HL-60/S4 treated with retinoic acid at 250 ng/mL for 4 days and 3 days (cell line): ENCODE data around the gene ECI1.
"Not testable (repeated sequence)": the region's sequence is repeated elsewhere in the genome, so short reads cannot be mapped to it uniquely, and the experiment has no call there.

Experiments
- in situ Hi-C: fragments of 300-500 bp; cut with MboI; formaldehyde crosslinking; loops from 2 replicates; pipeline ENCODE4 v1.7.0; 2022; ENCODE audit warnings: low sequenced_read_pairs

The ECI1 gene

DNA sequence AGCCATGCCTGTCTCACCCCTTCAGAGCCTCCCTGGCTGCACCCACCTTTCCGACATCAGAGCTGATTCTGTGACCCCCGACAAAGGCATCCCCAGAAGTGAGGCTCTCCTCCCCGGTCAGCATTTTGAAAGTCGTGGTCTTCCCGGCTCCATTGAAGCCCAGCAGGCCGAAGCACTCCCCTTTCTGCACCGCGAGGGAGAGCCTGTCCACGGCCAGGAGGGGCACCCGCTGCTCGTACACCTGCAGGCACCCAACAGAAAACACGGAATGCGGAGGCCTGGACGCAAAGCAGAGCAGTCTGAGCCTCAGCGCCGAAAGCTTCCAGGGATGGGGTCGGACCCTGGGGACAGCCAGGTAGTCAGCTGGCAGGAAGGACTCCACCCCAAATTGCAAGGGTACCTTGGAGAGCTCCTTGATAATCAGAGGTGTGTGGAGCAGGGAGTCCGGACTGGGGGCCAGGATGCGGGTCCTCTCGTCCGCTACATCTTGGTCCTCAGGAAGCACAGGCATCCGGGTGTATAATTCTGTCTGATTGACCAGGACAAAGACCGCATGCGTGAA is 29.7 kb upstream of the ECI1 start:
- in situ Hi-C loops: no loop called here

DNA sequence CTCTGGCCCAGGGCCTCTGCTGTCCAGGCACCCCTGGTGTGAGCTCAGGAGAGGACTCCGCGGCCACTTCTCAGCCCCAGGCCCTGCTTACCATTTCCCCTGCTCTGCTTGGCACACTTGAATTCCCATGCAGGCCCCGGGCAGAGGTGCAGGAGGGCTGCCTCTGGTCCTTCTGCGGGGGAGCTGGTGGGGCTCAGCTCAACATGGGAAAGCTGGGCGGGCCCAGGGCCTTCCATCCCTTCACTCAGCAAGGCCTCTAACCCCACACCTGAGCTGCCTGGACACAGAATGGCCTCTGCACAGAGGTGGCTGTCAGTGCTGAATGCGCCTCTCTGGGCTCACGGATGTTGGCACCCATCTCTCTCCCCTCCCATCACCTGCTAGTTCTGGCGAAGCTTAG is 29.1 kb upstream of the ECI1 start:
- in situ Hi-C loops: no loop called here

DNA sequence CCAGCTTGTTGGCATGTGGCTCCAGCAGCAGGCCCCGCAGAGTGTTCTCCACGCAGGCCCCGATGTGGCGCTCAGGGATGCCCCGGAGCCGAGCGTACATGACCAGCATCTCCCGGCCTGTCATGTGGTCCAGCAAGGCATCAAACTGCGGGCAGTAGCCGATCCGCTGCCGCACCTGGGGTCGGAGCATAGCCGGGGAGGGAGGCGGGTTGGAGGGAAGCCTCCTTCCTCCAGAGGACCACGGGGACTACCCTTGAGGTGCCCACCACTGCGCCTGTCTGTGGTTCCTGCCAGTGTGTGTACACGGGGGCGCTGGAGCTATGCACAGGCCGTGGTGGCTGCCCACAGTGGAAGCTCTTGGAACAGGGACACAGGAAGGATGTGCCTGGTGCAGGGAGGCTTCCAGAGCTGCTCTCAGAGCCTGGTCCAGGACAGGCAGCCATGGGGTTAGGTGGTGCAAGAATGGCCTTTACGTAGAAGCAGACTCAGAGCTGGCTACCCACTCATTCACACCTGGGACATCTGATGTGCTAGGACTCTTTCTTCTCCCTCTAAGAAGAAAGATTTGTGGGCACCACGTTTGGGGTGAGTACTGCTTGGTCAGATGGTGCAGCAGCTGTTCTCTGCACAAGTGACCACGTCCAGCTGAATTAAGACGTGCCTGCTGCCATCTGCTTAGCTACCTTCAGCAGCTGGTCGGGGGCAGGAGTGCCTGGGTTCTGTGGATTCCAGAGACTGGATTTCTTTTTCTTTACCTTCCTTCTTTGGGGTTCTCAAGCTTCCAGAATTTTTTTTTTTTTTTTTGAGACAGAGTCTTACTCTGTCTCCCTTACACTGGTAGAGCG is 27.8 kb upstream of the ECI1 start:
- in situ Hi-C loops: no loop called here

DNA sequence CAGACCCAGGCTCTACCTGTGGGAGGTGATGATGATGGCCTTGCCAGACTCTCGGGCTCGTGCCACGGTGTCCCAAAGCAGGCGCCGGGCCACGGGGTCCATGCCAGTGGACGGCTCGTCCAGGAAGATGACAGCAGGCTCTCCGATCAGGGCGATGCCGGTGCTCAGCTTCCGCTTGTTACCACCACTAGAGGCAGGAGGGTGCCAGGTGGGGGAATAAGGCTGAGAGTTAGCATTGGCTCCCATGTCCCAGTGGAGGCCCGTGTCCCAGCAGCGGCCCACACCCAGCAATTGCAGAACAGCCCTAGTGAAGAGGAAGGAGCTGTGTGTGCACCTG is 26.9 kb upstream of the ECI1 start:
- in situ Hi-C loops: no loop called here

DNA sequence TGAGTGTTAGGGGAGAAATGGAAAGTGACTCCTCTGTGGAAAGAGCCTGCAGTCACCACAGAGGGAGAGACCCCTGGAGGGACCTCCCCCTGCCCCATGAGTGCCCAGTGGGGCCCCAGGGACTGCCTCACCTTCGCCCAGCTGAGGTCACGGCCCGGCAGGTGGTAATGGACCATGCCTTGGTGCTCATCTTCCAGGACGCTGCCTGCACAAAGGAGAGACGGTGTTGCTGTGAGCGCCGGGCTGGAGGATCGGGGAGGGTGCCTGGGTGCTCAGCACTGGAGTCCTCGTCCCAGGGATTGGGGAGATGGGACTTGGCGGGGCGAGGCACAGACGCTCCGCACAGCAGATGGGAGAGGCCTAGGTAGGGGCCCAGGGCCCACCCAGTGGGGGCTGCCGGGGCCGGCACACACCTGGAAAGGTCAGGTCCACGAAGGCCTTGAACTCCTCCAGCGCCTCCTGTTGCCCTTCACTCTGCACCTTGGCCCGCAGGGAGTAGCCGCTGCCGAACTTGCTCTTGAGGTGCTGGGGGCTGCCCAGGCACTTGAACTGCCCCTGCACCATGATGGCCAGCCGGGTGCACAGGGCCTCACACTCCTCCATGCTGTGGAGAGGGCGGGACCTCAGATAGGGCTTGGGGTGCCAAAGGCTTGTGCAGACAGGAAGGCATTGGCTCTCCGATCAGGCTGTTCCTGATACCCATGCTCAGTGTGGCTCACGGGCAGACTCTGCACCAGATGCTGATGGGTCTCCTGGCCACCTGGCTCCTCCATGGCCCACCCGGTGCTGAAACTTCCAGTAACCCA is 26.3 kb upstream of the ECI1 start:
- in situ Hi-C loops: no loop called here

DNA sequence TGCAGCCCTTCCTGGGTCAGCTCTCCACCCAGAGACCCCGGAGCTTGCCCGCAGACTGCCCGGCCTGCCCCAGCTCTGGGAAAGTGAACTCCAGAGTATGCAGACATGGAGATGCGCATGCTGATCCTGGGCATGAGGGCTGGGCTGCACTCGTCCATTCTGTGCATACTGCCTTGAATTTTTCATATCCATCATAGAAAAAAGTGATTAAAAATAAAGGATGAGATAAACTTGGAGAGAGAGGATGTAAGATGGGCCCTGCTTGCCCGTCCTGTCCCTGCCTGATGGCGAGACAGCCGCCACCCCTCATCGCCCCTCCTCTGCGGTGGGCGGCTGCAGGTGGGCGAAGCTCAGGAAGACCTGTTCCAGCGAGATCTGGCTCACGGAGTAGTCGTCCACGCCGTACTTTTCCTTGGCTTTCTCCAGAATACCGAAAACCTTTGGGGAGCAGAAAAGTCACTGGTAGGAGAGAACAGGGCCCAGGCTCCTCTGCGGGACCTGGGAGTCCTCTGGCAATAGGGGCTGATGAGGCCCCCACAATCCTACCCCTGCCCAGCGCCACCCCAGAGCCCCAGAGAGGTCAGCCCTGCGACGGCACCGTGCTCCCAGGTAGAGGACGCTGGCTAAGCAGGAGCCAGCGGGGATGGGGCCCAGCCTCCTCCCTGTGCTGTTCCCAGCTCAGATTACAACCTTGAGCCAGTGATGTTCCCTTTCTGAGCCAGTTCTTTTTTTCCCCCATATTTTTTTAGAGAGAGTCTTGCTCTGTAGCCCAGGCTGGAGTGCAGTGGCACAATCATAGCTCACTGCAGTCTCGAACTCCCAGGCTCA is 25.2 kb upstream of the ECI1 start:
- in situ Hi-C loops: no loop called here

DNA sequence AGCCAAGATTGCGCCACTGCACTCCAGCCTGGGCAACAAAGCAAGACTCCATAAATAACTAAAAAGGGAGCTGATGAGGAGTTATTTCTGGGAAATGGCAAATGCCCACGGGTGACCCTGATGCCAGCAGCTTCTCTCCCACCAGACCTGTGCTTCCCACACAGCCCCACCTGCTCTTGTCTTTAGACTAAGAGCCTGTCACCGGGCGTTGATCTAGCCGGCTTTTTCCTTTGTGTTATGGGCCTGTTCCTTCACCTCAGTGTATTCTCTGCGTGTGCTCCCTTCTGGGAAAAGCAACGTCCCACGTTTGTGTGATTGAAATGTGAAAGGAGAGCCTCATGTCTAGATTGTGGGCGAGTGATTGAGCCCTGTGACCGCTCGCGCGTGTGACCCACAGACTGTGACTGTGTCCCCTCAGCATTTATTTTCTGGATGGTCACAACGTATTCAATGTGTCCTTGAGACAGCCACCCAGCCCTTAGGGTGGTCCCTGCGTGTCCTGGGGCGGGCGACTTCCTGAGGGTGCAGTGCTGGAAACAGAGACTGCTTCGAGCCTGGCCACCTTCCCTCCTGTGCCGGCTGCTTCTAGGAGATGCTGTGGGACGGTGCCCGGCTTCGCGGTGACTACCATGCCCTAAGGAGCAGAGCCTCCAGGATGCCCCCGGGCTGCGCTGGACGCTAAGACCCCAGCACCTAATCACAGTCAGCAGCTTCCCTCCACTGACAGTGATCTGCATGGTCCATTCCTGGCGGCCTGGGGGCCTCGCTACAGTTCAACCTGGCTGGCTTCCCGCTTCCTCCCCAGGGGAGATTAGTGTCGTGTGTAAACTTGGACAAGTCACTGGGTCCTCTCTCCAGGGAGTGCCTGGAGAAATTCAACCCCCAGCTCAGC is 24.3 kb upstream of the ECI1 start:
- in situ Hi-C loops: no loop called here

DNA sequence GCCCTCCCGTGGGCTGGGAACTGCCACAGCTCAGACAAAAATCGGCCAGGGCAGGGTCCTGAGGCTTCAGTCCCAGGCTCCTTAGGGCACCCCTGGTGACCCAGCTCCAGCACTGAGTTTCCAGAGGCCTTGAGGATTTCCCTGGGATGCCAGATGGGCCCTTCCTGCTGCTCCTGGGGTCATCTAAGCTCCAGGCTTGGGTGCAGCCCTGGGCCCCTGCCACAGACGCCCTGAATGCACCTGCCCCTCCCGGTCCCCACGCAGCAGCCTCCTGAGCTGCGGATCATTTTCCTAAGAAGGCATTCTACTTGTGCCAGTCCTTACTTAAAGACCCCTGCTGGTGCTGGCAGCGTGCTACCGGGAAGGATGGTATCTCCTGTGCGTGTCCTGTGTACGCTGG is 22.5 kb upstream of the ECI1 start:
- in situ Hi-C loops: no loop called here

DNA sequence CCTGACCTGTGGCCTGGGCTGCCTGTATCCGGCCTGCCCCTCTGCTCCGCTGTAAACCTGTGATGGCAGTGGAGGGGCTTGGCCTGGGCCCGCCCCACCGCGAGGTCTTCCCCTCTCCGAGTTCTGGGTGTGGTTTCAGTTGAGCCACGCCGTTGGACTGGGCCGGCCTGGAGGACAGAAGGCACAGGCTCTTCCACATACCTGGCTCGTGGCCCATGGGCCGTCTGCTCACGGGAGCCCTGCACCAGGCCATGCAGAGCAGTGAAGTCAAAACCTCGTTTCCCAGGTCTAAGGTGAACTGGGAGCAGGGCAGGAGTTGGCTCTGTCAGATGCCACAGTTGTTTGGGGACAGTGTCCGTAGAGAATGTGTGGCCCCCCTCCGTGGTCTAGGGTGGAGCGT is 22.1 kb upstream of the ECI1 start:
- in situ Hi-C loops: no loop called here

DNA sequence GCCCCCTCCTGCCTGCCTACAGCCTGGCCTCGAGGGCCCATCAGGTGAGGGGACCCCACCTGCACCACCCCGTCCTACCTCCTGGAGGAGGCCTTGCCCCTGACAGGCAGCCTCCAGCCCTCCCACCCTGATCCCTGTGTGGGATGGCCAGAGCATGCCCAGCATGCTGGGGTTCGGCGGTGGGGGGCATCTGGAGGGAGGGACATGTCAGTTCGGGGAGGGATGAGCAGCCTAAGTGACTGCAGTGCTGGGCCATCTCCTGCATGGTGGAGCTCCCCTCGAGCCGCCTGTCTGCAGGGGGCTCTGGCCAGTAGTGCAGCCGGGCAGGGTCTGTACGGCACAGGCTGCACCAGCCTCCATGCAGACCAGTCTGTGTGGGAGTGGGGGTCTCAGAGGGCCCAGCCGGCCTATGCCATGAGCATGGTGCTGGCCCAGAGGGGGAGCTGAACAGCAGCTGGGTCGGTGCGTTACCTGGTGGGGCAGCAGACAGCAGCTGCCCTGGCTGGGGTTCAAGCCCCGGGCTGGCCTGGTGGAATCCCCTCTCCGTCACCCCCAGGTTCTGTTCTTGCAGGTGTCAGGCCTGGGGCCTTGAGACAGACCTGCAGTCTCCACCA is 20.6 kb upstream of the ECI1 start:
- in situ Hi-C loops: no loop called here

DNA sequence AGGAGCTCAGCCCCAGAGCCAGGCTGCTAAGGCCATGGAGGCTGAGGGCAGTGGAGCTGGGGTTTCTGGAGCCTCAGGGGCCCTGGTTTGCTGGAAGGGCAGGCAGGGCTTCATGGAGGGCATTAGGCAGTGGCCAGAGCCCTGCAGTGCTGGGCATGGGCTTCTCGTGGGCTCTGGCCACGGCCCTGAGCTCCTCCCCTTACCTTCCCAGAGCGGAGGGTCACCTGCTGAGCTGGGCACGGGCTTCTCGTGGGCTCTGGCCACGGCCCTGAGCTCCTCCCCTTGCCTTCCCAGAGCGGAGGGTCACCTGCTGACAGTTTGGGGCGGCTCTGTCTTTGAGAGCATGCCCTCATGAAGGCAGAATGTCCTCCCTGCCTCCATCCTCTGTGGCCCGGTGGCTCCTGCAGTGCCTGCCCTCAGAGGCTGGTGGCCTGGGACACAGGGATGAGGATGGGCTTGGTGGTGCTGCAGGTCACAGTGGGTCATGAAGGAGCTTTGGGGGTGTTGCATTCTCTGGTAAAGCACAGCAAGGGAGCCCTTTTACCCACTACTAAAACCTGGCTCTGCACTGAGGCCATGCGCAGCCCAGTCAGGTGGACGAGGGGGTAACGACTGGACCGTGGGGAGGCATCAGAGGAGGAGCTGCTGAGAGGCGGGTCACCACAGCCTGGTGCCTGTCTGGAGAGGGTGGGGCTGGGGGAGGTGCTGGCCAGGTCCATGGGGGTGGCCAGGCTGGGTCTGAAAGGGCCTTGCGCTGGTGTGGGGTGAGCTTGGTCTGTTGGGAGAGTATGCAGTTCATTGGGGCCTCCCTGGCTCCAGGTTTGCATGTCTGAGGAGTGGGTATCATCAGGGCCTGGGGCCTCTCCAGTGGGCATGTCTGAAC is 19.4 kb upstream of the ECI1 start:
- in situ Hi-C loops: no loop called here

DNA sequence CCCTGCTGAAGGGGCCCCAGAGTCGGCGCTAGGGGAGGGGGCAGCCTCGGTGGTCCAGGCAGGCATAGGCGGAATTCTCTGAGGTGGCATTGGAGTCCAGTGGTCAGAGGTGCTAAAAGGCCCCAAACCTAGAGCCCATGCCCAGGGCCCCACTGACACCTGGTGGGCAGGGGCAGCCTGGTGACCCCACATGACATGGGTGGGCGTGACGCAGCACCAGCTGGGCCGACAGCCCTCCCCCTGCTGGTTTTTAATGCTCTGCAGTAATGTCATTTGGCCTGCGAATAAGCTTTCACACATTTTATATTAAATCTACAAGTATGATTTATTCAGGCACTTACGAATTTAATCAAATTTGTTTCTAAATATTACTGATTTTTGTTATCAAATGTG is 18.7 kb upstream of the ECI1 start:
- in situ Hi-C loops: no loop called here

DNA sequence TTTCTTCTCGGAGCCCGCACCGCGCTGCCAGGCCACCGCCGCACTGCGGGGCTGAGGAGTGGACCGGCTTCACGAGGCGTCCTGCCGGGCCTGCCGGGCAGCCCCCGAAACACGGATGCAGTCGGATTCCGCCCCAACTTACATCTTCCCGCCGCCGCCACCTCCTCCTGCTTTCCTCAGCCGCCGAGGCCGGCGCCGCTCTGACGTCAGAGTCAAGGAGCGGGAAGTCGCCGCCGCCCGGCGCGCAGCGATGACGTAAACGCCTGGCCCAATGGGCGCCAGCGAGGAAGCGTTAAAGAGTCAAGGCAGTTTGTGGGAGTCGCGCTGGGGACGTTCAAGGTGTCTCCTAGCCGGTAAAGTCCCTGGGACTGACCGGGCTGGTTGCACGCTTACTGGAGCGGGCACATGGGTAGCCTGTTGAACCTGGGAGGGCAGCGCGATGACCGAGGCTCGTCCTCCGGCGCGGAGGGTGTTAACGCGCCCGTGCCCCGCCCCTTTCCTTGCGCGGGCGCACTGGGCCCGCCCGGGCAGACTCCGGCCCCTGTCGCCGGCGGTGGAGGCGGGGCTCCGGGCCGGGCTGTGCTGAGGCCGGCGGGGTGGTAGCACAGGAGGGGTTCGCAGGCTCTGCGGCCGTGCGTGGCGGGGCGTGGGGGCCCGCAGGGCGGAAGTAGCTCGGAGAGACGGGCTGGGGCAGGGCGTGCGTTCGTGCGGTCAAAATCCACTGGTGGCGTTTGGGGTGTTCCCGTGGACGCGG is 16.7 kb upstream of the ECI1 start, which contains the start of gene RNPS1:
Gene RNPS1 (minus strand): TSS at position 214 of the 754 bp plus-strand sequence. CDS start 3,483 bp downstream, outside the sequence.
- in situ Hi-C loops: no loop called here

DNA sequence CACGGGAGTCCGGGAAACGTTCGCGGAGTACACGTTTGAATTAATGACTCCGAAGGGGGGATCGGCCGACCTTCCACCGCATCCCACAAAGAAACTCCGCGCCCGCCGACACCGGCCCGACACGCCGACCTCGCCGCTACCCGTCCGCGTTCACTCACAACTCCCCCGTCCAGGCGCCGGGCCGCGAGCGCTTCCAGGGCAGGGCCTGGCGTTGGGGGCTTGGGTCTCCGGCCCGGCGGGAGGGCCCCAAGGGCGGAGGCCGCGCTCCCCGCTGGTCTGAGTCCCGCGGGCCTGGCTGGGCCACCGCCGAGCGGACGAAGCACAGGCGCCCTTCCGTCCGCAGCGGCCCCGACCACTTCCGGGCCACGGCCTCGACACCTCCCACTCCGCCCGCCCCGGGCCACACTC is 16.1 kb upstream of the ECI1 start:
- in situ Hi-C loops: not testable (repeated sequence)

DNA sequence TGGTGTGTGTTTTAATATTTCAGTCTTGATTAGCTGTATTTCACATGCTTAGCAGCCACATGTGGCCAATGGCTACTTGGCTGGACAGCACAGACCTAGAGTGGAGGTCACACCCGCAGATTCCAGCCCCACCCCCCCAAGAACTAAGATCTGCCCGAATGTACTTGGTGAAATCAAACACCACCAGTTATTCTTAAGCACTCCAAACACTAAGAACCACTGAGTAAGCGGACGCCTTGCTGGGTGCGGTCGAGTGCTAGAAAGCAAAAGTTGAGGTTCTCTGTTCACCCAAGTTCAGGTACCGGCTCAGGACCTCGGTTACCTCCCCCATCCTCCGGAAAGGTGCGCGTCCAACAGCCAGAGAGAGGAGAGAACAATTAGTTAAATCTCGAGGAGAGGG is 15.5 kb upstream of the ECI1 start:
- in situ Hi-C loops: not testable (repeated sequence)

DNA sequence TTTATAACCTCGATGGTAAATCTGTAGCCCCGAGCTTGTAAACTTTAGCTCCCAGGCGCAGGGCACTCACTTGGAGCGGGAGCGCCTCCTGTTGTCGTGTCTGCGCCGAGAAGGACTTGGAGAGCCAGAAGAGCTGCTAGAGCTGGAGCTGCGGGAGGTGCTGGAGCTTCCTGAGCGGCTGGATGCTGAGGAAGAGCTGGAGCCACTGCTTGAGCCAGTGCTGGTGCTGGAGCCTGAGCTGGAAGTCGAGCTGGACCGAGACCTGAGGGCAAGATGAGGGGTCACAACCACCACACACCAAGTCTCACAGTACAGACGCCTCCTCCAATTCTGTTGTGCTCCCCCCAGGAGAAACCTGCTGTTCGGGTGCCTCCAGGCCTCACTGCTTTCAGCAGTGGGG is 11.6 kb upstream of the ECI1 start:
- in situ Hi-C loops: not testable (repeated sequence)

DNA sequence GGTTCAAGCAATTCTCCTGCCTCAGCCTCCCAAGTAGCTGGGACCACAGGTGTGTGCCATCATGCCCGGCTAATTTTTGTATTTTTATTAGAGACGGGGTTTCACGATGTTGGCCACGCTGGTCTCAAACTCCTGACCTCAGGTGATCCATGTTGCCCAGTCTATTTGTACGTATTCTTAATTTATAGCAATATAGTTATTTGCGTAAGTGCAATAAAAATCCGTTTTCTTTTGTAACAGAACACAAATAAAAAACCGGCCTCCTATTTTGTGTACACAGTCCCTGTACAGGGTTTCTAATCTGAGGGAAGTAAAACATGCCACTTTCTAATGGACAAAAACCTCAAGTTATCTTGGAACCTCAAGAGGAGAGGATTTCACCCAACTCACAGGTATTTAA is 8.9 kb upstream of the ECI1 start:
- in situ Hi-C loops: no loop called here

DNA sequence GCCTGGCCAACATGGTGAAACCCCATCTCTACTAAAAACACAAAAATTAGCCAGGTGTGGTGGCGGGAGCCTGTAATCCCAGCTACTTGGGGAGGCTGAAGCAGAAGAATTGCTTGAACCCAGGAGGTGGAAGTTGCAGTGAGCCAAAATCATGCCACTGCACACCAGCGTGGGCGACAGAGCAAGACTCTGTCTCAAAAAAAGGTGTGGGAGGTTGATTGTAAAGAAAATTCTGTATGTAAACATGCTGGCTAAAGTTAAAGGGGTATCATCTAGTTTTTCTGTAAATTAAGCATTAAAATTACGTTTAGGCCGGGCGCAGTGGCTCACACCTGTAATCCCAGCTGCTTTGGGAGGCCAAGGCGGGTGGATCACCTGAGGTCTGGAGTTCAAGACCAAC is 7.1 kb upstream of the ECI1 start:
- in situ Hi-C loops: not testable (repeated sequence)
